RPMI8226 (cell line): ENCODE measurements around the gene DENND1B.

ENCODE experiments used
- DNase-seq: peaks from one replicate; pipeline ENCODE4 v3.0.0-alpha.2; 2015

Gene DENND1B

DNA sequence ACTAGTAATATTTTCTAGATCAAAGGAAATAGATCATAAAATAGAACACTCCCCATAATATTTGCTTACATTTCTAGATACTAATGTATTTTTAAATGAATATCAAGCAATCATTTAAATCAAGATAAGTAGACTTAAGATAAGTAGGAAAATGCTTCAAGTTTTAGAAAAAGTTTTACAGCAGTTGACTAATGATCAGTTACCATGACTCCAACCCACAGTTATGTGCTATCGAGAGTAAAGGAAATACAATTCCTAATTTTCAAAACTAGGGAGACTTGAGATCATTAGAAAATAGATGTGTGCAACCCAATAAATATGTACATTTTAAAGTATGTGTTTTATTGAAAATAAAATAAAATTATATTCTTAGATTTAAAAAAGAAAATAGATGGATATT lies 95.0 kb downstream of the DENND1B start:
- DNase-seq: no peak

DNA sequence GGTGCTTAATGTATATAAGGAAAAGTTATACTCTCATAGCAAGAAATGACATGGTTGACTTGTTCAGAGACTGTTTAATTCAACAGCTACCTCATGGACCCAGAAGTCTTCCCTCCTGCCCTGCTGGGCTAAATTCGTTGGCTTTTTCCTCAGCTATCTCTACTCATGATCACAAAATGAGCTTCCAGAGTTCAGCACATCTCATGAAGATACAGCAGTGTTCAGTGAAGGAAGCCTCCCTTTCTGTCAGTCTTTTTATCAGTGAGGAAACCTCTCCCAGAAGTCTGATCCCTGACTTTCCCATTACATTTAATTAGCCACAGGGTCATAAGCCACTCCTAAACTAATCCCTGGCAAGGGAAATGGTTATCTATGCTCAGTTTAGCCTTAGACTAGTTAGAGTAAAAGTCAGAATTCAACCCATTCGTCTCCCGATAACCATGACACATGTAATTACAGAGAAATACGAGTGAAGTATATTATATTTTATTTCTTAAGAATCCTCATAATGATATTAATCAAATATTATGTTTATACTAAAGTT lies 97.5 kb downstream of the DENND1B start:
- DNase-seq: no peak

DNA sequence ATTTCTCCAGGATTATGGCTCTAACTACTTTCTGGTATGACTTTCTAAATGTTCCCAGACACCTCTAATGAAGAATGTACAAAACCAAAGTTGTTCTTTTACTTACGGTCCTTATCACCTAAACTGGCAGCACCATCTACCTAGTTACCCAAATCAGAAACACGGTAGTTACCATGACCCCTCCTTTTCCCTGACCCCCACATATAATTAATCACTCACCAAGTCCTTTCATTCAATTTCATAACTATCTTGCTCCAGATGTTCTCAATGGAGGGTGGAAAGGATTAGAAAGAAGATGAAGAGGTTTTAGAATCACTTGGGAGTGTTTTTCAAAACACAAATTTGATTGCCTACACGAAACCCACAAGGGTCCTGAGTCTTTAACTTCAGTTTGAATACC lies 98.0 kb downstream of the DENND1B start:
- DNase-seq: no peak

DNA sequence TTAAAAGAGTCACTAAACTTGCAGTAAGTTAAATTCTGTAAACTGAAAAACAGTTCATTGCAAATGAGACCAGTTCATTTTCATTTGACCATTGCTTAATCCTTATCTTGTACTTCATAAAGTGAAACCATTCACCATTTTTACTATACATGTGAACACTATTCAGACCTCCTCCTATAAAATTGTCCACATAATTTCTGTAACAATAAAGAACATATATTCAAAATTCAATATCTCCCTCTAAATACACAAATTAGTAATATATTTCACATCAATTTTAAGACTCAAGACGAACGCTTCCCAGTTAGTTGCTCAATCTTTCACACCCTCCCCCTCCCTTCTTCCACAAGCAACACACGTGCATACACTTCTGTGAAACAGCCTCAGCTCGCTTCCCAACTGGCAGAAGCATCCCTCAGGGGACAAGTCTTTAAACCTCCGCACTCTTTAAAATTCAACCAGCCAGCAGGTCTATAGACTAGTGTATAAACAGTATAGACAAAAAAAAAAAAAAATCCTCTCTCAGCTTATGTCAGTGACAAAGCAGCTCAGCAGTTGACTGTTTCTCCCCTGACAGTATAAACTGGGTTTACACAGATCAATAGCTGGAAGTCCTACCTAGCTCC lies 99.6 kb downstream of the DENND1B start:
- DNase-seq: no peak

DNA sequence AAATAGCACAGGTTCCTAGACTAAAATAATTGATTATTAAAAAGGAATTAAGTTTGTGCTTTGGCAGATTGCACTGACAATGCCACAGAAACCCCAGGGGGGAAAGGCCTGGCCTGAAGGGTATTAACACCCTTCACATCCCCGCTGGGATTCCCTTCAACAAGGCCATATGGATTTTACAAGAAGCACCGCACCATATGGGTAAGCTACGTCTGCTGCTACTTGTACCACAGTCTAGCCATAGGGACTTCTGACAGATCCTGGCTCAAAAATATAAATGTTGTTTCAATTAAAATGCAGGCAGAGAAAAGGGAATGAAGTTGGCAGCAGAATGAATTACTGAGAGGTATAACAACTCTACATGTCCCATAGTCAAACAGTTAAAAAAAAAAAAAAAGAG lies 101.0 kb downstream of the DENND1B start:
- DNase-seq: no peak

DNA sequence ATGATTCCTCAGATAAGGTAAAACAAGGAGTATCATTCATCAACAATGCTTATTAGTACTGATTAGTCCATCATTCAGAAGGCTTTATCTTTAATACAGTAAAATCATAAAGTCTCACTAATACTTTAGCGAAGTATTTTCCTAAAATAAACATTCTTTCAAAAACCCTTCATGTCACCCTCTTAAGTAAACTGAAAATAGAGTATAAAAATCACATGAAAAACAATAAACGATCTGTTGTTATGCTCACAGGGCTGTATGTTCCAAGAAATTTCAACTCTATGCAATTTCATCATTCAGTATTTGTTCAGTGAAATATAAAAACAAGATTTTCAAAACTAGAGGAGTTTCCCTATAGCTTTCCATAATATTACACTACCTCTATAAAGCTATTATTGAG lies 102.0 kb downstream of the DENND1B start:
- DNase-seq: no peak

DNA sequence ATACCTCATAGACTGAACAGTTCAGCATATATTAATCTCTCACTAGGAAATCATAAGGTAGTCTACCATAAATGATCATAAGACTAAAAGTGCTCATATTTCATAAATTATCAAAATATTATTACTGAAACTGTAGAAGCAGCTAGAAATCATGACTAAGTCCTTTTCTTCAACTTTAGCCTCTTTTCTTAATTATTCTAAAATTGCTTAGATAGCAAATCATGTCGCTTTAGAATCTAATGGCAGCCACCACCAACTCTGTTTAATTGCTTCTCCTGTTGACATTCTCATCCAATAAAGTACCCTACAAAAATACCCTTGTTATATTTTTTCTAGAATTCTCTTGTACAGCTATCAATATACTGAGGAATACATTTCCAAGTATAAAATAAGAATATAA lies 102.9 kb downstream of the DENND1B start:
- no peak for DNase-seq

DNA sequence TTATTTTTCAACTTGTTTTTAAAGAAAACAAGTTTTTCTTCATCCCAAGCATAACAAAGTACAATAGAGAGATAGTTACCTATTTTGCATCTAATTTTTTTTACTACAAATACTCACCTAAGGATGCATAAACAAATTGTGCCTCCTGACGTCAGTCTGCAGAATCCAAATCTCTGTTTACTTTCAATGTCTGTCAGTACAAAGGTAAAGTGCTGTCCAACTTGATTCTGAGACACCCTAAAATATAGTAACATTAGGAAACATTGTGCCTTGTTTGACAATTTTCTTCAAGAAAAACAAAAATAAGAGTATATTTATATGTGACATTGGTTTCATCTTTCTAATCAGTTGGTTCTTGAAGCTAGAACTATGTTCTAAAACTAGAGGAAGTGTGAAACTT lies 103.4 kb downstream of the DENND1B start:
- DNase-seq: no peak

DNA sequence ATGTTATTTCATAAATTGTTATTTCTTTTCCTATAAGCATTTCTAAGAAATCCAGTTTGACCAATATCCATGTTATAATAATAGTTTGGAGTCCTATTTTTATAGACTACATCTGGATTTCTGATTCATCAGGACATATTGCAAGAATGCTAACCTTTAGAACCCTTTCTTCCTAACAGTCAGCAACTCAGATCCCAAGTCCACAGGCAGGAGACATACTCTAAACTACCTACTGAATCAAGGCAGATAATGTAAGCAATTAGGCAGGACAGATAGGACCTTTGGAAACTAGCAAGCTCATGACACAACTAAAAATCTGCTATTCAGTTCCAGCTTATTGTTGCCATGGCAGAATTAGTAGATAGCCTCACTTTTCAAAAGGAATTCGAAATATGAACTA lies 104.1 kb downstream of the DENND1B start:
- DNase-seq: no peak

DNA sequence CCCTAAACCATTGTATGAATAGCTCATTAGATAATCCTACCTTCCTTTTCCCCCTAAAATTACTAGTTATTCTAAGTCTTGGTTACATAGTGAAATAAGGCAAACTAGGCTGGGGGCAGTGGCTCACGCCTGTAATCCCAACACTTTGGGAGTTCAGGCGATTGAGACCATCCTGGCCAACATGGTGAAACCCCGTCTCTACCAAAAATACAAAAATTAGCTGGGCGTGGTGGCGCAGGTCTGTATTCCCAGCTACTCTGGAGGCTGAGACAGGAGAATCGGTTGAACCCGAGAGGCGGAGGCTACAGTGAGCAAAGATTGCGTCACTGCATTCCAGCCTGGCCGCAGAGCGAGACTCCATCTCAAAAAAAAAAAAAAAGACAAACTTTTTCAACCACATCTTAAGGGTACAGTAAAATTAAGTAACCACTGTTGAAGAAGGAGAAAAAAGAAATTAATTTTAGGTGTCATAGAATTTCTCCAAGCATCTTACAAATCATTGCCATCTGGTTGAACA lies 108.5 kb downstream of the DENND1B start:
- DNase-seq: no peak

DNA sequence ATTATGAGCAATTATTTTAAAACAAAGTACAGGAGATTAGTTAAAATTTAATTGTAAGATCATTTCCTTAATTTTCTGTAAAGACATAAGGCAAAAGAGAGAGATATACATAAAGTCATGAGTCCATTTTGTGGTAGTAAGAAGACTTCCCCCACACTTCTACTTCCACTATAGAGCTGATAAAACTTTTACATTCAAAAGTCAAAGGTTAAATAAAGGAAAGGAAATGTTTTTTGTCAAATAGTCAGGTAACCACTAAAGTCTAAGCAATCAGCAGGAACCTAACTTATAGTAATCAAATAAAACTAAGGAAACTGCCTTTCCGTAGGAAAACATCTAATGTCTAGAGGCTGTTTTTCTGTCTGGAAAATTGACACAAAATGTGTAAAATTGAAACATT lies 110.9 kb downstream of the DENND1B start:
- no peak for DNase-seq

DNA sequence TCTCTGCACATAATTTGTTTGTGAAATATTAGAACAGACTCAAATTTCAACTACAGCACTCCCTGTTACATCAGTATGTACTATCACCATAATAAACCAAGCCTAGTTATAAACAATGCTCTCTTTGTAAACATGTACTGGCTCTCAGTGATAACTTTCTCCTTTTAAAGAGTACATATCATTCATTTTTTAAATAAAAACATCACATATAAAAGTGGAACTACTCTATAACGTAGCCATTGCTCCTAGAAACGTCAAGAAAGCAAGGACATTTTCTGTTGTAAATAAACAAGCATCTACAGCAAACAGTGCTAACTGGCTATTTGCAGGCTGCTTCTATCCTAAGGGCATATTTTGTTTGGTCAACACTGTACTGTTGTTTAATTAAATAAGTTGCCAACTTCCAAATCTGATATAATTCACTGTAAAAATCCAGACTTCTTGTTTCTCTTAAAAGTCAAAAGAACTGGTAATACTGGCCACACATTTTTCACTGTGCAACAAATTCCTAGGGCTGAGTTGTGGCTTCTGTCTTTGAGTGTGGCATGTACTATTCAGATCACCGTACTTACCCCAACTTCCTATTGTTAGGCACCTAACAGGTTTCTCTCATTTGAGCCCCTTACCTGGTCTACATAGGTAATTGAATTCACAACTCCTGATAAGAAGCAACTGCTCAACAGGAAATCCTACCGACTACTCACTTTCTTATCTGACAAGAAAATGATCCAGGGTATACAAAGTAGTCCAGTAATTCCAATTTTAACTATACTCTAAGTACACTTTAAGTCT lies 111.9 kb downstream of the DENND1B start:
- no peak for DNase-seq

DNA sequence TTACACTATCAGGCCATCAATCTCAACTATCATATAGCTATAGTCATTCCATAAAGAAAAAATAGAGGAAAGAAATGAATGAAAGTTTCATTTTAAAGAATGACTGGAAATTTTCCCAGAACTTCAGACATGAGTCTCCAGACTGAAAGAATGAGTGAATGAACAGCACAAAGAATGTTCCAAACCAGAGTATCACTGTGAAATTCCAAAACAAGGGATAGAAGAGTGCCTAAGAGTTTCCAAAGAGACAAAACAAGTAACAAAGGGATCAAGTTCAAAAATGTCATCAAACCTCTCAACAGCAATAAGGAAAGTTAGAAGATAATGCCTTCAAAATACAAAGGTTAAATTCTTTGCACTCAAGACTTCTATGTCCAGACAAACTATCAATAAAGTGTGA lies 114.9 kb downstream of the DENND1B start:
- DNase-seq: no peak

DNA sequence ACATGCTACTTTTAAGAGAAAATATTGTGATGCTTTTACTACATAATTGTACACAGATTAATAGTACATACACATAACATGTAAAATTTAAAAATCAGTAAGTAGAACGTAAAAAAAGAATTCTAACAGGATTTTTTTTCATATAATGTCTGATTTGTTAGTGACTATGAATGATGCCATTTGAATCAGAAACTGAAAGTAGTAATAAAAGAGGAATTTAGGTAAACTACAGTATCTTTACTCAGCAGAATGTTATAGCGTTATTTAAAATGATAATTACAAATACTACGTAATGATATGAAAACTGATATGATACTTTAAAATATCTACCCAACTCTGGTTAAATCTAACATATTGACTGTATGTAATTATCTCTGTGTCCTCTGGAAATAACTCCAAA lies 116.1 kb downstream of the DENND1B start:
- DNase-seq: no peak

DNA sequence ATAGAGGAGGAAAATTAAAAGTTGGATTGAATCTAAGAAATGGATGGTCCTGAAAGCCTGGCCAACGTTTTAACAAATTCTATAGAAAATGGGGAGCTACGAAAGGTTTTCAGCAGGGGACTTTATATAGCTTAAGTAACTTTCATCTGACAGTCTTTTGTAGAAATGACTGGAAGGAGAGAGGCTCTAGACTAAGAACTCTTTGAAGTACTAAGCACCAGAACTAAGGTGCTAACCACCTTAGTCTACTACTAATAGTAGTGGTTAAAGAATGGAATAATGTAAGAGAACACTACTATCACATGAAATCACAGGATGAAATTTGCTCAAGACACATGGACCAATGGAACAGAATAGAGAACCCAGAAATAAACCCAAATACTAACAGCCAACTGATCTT lies 126.1 kb downstream of the DENND1B start:
- no peak for DNase-seq

DNA sequence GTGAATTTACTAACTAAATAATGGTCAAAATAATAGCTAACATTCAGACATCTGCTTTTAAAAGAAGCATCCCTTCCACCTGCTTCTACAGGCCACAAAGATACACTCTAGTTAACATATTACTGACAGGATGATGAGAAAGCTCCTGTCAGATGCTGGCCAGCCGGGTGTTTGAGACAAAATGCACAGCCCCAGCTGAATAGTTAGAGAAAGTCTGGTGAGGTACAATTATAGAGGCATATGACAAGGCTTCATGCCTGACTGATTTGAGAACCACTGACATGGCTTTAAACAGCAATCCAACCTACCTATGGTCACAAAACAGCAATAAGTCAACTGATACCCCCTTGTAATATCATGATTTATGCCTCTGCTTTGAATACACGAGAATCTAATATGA lies 137.0 kb downstream of the DENND1B start:
- no peak for DNase-seq

DNA sequence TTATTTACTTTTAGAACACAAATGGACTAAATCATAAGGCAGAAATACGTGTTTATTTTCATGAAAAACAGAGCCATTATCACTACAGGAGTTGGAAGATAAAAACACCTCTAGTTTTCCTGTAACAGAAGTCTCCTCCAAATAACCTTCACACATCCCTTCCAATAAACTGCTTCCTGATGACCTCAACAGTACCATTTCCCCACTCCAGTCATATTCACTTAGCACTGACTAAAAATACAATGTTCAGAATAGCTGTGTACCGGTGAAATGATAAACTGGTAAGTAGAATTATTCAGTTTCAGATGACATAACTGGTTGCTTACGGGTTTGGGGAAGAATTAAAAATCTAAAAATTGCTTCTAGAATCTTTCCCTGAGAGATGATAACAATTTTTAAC lies 137.9 kb downstream of the DENND1B start:
- DNase-seq: no peak

DNA sequence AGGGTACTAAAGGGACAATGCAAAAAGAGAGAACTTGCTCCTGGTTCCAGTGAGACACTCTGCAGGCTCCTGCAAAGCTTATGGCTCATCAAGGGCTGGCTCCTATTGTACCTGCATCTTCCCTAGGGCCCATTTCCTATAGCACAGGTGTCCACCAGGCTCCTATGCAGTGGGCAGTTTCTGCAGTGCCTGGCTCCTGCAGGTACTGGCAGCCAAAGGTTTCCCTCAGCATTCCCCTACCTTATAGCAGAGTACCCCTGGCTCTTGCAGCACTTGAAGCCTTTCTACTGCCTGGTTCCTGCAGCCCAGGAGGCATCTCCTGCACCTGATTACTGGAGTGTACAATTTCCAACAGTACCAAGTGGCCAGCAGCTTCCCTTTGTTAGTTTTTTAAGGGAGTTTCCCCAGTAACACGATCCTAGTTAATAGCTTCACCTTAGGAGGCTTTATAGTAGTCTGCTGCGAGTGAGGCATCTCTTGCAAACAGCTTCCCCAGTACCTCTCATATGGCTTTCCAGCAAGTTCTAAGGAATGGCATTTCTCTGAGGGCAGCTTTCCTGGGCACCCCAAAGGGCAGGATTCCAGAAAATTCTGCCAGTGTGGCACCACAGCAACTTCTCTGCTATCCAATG lies 141.7 kb downstream of the DENND1B start:
- DNase-seq: no peak

DNA sequence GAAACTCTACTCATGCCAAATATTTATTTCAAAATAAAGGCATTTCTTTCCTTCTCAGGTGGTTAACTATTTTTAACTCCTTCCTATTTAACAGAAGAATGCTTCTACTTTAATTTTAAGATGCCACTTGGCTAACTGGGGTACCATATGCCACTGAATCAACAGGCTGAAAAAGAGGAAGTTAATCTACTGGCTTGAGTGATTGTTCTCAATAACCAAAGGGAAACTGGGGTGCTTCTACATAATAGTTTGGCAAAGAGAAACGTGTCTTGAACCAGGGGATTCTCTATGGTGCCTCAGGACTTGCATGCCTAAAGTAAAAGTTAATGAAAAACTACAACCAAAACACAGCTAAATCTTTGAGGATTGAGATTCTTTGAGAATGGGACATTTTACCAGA lies 142.6 kb downstream of the DENND1B start:
- DNase-seq: peak; percentile 57

DNA sequence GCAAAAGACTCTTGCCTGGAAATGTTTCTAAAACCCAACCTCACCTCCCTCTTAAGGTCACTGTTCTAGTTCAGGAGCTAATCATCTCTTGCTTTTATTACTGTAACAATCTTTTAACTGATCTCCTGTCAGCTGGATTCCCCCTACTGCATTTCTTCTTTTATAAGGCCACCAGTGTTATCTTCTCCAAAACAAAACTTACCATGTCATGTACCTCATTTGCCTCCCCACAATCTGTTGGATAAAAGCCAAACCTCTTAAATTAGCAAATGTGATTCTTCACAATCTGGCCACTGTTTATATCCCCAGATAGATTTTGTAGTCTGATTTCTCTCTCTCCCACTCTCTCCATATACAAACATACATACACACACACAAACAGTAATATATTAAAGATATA lies 143.3 kb downstream of the DENND1B start:
- no peak for DNase-seq

DNA sequence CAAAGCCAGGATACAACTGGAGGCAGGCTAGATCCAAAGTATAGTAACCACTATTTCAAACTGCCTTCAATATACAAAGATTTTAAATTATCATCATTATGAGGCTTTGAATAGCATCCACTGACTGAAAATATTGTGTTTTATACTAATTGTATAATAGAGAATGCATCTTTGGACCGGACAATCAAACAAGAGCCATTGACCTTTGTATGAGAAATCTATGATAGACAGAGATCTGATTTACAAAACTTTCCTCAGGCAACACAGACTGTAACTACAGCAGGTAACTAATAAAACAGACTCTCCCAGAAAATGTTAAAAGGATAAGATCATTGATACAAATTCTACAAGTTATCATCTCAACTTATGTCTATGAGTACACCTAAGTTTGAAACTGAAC lies 152.9 kb downstream of the DENND1B start:
- no peak for DNase-seq

DNA sequence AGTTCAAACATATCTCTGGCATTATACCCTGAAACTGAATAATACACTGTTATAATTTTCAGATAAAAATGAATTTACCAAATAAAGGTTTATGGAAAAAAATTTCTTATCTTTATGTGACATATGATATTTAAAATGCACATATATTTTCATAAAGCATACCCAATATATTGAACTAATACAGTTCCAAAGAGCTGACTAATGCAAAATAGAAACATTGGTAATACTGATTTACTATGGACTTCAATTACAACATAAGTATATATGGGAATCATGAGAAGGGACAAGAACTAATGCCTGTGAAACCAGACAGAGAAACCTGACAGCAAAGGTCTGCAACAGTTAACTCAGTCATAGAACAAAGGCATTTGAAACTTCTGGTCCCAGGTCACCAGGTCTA lies 153.5 kb downstream of the DENND1B start:
- DNase-seq: no peak

DNA sequence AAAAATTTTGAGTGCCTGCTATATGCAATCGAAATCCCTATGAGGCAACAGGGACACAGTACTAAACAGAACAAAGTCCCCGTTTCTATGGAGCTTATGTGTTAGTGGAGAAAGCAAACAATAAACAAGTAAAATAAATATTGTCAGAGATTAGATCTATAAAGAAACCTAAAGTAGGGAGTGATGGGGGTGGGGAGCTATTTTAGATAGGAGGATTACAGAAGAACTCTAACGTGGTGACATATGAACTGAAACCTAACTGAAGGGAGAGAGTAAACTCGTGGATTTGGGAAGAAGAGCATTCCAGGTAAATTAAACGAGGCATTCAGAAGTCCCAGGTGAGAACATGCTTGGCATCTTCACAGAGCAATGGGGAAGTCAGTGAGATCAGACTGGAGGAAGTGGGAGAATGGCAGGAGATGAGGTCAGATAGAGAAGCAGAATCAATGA lies 154.5 kb downstream of the DENND1B start:
- DNase-seq: no peak
